ENCODE results near the gene P2RX6. TPM values are rescaled to one million over a fixed set of nuclear protein-coding genes. Genes with fewer than 3 reads are reported as not detected.
"Not testable (repeated sequence)": the region's sequence is repeated elsewhere in the genome, so short reads cannot be mapped to it uniquely, and the experiment has no call there.

P2RX6 gene
- total and polyA plus RNA-seq, 4 donors = 0.05 to 0.59 (median 0.33) TPM

DNA sequence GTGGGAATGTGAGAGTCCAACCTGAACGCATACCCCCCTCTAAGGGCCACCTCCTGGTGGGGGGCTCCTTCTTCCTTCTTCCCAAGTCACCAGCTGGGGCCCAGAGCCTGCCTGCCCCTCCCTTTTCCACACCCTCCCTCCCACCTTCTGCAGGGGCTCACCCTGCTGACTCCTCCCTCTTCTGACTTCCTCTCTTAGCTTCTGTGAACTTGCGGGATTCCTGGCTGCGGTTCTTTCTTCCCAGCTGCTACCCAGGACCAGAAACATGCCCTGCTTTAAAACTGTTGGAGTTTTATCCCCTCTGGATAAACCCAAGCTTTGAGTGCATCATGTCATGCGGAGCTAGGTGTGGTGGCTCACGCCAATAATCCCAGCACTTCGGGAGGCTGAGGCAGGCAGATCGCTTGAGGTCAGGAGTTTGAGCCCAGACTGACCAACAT lies 40.9 kb downstream of the P2RX6 start:
- Histone ChIP-seq H3K4me1 (ENCODE audit: control insufficient read depth in 4 of 4, insufficient read depth in 4 of 4, low read length in 3 of 4) (no peaks in the 10 kb centered on the region), H3K9me3 (ENCODE audit: control insufficient read depth in 4 of 4, low read length in 3 of 4) (no peaks in the 10 kb centered on the region), H3K36me3 (ENCODE audit: control insufficient read depth in 4 of 4, insufficient read depth in 3 of 4, low read depth in 1 of 4, low read length in 3 of 4) (no peaks in the 10 kb centered on the region), H3K27ac (ENCODE audit: low read depth in 1 of 2, low read length in 2 of 2) (no peak overlapping the region), H3K27me3 (ENCODE audit: control insufficient read depth in 4 of 4, insufficient read depth in 4 of 4, low read length in 3 of 4) (no peaks in the 10 kb centered on the region), H3K4me3 (ENCODE audit: low read depth in 1 of 3, low read length in 3 of 3) (no peak overlapping the region), H3K9ac (ENCODE audit: low read depth in 1 of 2, low read length in 2 of 2) (no peak overlapping the region)
- TF ChIP-seq SP1 (IDR thresholded peaks at IDR 0.05) (no peak), NR2F2 (IDR thresholded peaks at IDR 0.05) (no peak), RXRA (IDR thresholded peaks at IDR 0.05) (no peak), JUND (IDR thresholded peaks at IDR 0.05) (no peak), MAX (IDR thresholded peaks at IDR 0.05) (no peak), EGR1 (IDR thresholded peaks at IDR 0.05; ENCODE audit: low read depth in 2 of 2) (no peak), FOXA1 (IDR thresholded peaks at IDR 0.05) (no peak), TAF1 (conservative IDR thresholded peaks at IDR 0.05) (no peak), ATF3 (IDR thresholded peaks at IDR 0.05) (no peak), FOXA2 (IDR thresholded peaks at IDR 0.05) (no peak)
- TF ChIP-seq, protein P1, sequence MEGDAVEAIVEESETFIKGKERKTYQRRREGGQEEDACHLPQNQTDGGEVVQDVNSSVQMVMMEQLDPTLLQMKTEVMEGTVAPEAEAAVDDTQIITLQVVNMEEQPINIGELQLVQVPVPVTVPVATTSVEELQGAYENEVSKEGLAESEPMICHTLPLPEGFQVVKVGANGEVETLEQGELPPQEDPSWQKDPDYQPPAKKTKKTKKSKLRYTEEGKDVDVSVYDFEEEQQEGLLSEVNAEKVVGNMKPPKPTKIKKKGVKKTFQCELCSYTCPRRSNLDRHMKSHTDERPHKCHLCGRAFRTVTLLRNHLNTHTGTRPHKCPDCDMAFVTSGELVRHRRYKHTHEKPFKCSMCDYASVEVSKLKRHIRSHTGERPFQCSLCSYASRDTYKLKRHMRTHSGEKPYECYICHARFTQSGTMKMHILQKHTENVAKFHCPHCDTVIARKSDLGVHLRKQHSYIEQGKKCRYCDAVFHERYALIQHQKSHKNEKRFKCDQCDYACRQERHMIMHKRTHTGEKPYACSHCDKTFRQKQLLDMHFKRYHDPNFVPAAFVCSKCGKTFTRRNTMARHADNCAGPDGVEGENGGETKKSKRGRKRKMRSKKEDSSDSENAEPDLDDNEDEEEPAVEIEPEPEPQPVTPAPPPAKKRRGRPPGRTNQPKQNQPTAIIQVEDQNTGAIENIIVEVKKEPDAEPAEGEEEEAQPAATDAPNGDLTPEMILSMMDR (IDR thresholded peaks at IDR 0.05; ENCODE audit: low read depth, low read length, missing input control) = no peak
- TF ChIP-seq, protein P2, sequence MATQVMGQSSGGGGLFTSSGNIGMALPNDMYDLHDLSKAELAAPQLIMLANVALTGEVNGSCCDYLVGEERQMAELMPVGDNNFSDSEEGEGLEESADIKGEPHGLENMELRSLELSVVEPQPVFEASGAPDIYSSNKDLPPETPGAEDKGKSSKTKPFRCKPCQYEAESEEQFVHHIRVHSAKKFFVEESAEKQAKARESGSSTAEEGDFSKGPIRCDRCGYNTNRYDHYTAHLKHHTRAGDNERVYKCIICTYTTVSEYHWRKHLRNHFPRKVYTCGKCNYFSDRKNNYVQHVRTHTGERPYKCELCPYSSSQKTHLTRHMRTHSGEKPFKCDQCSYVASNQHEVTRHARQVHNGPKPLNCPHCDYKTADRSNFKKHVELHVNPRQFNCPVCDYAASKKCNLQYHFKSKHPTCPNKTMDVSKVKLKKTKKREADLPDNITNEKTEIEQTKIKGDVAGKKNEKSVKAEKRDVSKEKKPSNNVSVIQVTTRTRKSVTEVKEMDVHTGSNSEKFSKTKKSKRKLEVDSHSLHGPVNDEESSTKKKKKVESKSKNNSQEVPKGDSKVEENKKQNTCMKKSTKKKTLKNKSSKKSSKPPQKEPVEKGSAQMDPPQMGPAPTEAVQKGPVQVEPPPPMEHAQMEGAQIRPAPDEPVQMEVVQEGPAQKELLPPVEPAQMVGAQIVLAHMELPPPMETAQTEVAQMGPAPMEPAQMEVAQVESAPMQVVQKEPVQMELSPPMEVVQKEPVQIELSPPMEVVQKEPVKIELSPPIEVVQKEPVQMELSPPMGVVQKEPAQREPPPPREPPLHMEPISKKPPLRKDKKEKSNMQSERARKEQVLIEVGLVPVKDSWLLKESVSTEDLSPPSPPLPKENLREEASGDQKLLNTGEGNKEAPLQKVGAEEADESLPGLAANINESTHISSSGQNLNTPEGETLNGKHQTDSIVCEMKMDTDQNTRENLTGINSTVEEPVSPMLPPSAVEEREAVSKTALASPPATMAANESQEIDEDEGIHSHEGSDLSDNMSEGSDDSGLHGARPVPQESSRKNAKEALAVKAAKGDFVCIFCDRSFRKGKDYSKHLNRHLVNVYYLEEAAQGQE (IDR thresholded peaks at IDR 0.05) = no peak
- DNase-seq (ENCODE audit: low spot score) = no peak
- whole genome bisulfite sequencing = 72% methylated on average over 7 of the region's 7 CpGs

GRCh38 chr22:21060363-21060762 lies 45.4 kb downstream of the P2RX6 start:
- not testable (repeated sequence) for H3K27me3 ChIP-seq (ENCODE audit: control insufficient read depth in 4 of 4, insufficient read depth in 4 of 4, low read length in 3 of 4); DNase-seq (ENCODE audit: low spot score); H3K27ac ChIP-seq (ENCODE audit: low read depth in 1 of 2, low read length in 2 of 2); H3K4me3 ChIP-seq (ENCODE audit: low read depth in 1 of 3, low read length in 3 of 3); H3K9me3 ChIP-seq (ENCODE audit: control insufficient read depth in 4 of 4, low read length in 3 of 4); H3K36me3 ChIP-seq (ENCODE audit: control insufficient read depth in 4 of 4, insufficient read depth in 3 of 4, low read depth in 1 of 4, low read length in 3 of 4); H3K4me1 ChIP-seq (ENCODE audit: control insufficient read depth in 4 of 4, insufficient read depth in 4 of 4, low read length in 3 of 4); H3K9ac ChIP-seq (ENCODE audit: low read depth in 1 of 2, low read length in 2 of 2)
- WGBS = 86% methylated on average over 7 of the region's 8 CpGs

DNA sequence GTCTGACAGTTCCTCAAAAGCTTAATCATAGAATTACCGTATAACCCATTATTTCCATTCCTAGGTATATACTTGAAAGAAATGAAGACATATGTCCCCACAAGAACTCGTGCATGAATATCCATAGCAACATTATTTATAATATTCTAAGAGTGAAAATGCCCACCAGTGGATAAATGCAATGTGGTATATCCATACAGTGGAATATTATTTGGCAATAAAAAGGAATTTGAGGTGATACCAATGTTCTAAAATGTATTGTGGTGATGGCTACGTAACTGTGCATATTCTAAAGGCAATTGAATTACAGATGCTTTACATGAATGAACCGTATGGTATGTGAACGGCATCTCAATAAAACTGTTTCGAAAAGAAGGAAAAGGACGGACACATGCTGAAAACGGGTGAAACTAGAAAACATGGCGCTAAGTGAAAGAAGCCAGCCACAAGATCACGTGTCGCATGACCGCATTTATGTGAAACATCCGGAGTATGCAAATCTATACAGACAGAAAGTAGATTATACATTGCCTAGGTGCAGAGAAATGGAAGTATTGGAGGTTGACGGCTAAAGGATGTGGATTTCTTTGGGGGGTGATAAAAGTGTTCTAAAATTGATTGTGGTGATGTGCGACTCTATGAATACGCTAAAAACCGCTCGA lies 46.8 kb downstream of the P2RX6 start:
- H3K4me3 ChIP-seq (ENCODE audit: low read depth in 1 of 3, low read length in 3 of 3); H3K9ac ChIP-seq (ENCODE audit: low read depth in 1 of 2, low read length in 2 of 2); H3K27ac ChIP-seq (ENCODE audit: low read depth in 1 of 2, low read length in 2 of 2); DNase-seq (ENCODE audit: low spot score); H3K36me3 ChIP-seq (ENCODE audit: control insufficient read depth in 4 of 4, insufficient read depth in 3 of 4, low read depth in 1 of 4, low read length in 3 of 4); H3K9me3 ChIP-seq (ENCODE audit: control insufficient read depth in 4 of 4, low read length in 3 of 4); H3K27me3 ChIP-seq (ENCODE audit: control insufficient read depth in 4 of 4, insufficient read depth in 4 of 4, low read length in 3 of 4); H3K4me1 ChIP-seq (ENCODE audit: control insufficient read depth in 4 of 4, insufficient read depth in 4 of 4, low read length in 3 of 4): not testable (repeated sequence)
- 92% methylated on average over 18 of the region's 18 CpGs for WGBS

DNA sequence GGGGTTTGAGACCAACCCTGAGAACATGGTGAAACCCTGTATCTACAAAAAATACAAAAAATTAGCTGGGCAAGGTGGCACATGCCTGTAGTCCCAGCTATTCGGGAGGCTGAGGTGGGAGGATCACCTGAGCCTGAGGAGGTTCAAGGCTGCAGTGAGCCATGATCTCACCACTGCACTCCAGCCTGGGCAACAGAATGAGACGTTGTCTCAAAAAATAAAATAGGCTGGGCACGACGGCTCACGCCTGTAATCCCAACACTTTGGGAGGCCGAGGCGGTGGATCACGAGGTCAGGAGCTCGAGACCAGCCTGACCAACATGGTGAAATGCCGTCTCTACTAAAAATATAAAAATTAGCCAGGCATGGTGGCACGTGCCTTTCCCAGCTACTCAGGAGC lies 49.5 kb downstream of the P2RX6 start:
- WGBS = 86% methylated on average over 11 of the region's 11 CpGs

More for the DNA sequence above, 49.5 kb downstream of the P2RX6 start:
- H3K4me3 ChIP-seq (ENCODE audit: low read depth in 1 of 3, low read length in 3 of 3); DNase-seq (ENCODE audit: low spot score); H3K4me1 ChIP-seq (ENCODE audit: control insufficient read depth in 4 of 4, insufficient read depth in 4 of 4, low read length in 3 of 4); H3K9me3 ChIP-seq (ENCODE audit: control insufficient read depth in 4 of 4, low read length in 3 of 4); H3K36me3 ChIP-seq (ENCODE audit: control insufficient read depth in 4 of 4, insufficient read depth in 3 of 4, low read depth in 1 of 4, low read length in 3 of 4); H3K27me3 ChIP-seq (ENCODE audit: control insufficient read depth in 4 of 4, insufficient read depth in 4 of 4, low read length in 3 of 4); H3K9ac ChIP-seq (ENCODE audit: low read depth in 1 of 2, low read length in 2 of 2); H3K27ac ChIP-seq (ENCODE audit: low read depth in 1 of 2, low read length in 2 of 2): not testable (repeated sequence)
